Astrocyte of the spinal cord (primary cell): ENCODE results near the gene SYP.

Experiments
- DNase-seq: peaks from one replicate; pipeline ENCODE4 v3.0.0; 2011; ENCODE audit warnings: low read depth, low spot score
- H3K4me3 ChIP-seq: 2 replicates; pipeline ENCODE4 v1.5.1; 2011; ENCODE audit warnings: low read depth, mild to moderate bottlenecking, low read length, moderate library complexity
- in situ Hi-C: cut with HindIII; loops from 2 replicates; pipeline ENCODE4 v1.10.0; 2017; ENCODE audit warnings: low sequenced_read_pairs
- TF ChIP-seq, protein P1 (sequence below): IDR thresholded peaks from 2 replicates; pipeline ENCODE4 v1.5.1; 2012; ENCODE audit warnings: low read depth, mild to moderate bottlenecking, low read length, inconsistent platforms

The SYP gene

DNA sequence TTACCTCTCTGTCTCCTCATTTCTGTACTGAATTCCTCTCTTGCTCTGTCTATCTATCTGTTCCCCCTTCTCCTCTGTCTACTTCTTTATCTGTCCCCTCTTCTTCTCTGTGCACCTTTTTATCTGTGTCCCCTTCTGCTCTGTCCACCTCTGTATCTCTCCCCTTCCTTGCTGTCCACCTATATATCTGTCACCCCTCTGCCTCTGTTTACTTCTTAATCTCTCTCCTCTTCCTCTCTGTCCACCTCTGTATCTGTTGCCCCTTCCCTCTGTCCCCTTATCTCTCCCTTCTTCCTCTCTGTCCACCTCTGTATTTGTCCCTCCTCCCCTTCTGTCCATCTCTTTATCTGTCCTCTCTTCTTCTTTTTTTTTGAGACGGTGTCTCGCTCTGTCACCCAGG lies 44.2 kb upstream of the SYP start:
- TF ChIP-seq, protein P1, sequence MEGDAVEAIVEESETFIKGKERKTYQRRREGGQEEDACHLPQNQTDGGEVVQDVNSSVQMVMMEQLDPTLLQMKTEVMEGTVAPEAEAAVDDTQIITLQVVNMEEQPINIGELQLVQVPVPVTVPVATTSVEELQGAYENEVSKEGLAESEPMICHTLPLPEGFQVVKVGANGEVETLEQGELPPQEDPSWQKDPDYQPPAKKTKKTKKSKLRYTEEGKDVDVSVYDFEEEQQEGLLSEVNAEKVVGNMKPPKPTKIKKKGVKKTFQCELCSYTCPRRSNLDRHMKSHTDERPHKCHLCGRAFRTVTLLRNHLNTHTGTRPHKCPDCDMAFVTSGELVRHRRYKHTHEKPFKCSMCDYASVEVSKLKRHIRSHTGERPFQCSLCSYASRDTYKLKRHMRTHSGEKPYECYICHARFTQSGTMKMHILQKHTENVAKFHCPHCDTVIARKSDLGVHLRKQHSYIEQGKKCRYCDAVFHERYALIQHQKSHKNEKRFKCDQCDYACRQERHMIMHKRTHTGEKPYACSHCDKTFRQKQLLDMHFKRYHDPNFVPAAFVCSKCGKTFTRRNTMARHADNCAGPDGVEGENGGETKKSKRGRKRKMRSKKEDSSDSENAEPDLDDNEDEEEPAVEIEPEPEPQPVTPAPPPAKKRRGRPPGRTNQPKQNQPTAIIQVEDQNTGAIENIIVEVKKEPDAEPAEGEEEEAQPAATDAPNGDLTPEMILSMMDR: no peak
- H3K4me3 ChIP-seq: no peak overlapping the region
- in situ Hi-C loops: no loop called here
- no peak for DNase-seq

DNA sequence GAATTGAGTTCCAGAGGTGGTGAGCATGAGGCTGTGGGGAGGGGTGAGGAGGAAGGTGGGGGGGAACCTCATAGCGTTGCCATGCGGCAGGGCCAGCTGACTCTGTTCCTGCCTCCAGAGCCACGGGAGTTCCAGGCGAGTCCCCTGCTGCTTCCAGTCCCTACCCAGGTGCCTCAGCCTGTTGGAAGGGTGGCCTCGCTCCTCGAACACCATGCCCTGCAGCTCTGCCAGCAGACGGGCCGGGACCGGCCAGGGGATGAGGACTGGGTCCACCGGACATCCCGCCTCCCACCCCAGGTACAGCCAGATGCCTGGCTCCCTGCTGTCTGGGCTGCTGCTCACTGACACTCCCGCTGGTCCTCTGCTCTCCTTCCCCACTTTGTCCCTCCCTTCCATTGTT lies 43.2 kb upstream of the SYP start:
- DNase-seq: no peak
- TF ChIP-seq, protein P1: no peak
- H3K4me3 ChIP-seq: no peak overlapping the region
- in situ Hi-C loops: no loop called here

DNA sequence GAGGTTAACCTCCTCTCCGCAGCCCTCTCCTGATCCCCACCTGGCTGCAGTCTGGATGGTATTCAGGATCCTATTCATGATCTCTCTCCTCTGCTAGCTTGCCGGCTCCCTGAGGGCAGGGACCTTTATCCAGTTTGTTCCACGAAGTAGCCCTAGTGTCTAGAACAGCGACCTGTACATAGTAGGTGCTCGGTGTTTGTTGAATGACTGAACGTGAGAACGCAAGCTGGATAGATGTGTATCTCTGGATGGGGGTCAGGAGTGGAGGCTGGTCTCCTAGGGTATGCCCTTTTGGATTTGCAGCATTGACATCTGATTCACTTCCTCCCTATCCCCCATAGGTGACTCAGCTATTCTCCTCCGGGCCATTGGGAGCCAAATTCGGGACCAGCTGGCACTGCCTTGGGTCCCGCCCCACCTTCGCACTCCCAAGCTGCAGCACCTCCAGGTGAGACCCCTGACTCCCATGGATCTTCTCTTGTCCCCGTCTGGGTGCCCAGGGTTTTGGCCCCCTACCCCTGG lies 42.6 kb upstream of the SYP start:
- no peak for DNase-seq
- in situ Hi-C loops: no loop called here
- TF ChIP-seq, protein P1: no peak
- no peak overlapping the region for H3K4me3 ChIP-seq

DNA sequence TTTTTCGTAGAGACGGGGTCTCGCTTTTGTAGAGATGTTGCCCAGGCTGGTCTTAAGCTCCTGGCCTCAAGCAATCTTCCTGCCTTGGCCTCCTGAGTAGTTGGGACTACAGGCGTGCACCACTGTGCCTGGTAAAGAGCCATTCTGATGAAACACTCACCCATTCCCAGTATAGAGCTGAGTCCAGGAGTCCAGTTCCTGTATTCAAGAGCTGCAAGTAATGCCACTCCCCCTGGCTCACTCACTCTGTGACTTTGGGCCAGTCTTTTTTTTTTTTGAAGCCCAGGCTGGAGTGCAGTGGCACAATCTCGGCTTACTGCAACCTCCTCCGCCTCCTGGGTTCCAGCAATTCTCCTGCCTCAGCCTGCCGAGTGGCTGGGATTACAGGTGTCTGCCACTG lies 38.7 kb upstream of the SYP start:
- in situ Hi-C loops: no loop called here
- TF ChIP-seq, protein P1: no peak
- H3K4me3 ChIP-seq: no peak overlapping the region
- no peak for DNase-seq

DNA sequence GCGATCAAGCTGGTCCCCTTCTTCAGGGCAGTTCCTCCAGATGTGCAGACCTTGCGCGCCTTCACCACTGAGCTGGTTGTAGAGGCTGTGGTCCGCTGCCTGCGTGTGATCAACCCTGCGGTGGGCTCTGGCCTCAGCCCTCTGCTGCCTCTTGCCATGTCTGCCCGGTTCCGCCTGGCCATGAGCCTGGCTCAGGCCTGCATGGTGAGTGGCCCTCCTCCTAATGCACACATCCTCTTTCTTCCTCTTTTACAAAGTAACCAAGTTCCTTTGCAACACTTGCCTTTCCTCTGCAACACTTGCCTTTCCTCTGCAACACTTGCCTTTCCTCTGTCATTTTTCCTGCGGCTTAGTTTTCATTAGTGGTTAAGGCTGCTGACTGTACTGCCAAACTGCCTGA lies 37.1 kb upstream of the SYP start:
- H3K4me3 ChIP-seq: no peak overlapping the region
- in situ Hi-C loops: no loop called here
- TF ChIP-seq, protein P1: no peak
- DNase-seq: no peak

DNA sequence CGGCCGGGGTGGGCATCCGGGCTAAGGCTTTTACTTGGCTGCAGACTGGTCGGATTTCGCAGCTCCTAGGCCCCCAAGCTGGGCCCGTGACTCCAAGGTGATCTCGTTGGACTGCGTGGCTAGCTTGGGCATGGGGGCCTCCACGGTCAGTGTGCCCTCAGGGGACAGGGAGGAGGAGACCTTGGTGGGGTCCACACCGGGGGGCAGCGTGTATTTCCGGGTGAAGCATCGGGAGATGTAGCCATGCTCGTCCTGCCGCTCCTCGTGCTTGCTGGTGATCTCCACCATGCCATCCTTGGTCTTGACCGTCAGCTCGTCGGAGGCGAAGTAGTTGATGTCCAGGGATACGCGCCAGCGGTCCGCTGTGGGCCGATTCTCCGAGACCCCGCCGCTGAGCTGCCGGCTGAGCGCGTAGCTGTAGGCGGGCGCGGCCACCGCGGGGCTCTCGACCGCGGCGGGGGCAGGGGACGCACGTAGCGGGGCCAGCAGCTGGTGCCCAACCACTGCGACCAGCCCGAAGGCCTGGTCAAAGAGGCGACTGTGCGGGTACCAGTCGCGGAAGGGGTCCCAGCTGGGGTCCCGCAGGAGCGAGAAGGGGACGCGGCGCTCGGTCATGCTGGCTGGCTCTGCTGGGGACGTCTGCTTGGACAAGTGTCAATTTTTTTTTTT lies 34.0 kb upstream of the SYP start:
- TF ChIP-seq, protein P1: no peak
- DNase-seq: no peak
- no peak overlapping the region for H3K4me3 ChIP-seq
- in situ Hi-C loops: no loop called here
